Natural killer cell treated with Interleukin-12 subunit alpha and Interleukin-12 subunit beta and Interleukin-15 and Interleukin-18, amount 100 ng/mL, for 72 hours (primary cell): ENCODE results near the gene KCNE5. TPM values are rescaled to one million over a fixed set of nuclear protein-coding genes. Genes with fewer than 3 reads are reported as not detected.
"Not testable (repeated sequence)": the region's sequence is repeated elsewhere in the genome, so short reads cannot be mapped to it uniquely, and the experiment has no call there.

ENCODE experiments used
- ATAC-seq, 2 donors: fragments of 150-1000 bp; cut with Tn5 transposase in 1 of 2; sonication (Bioruptor Pico), chemical (Tn5 transposase) in 1 of 2; 2 replicates each; pipeline ENCODE4 v1.10.0; 2021
- DNase-seq: peaks from one replicate; pipeline ENCODE4 v3.0.0; 2022; ENCODE audit warnings: low spot score
- H3K27ac Mint-ChIP-seq, 2 donors: 1 replicate in 1 of 2; 2 replicates in 1 of 2; pipeline ENCODE4 v1.8.0; 2022; ENCODE audit warnings: mixed read lengths in 2 of 2, mild to moderate bottlenecking in 1 of 2, moderate library complexity in 1 of 2
- H3K27me3 Mint-ChIP-seq, 2 donors: 1 replicate in 1 of 2; 2 replicates in 1 of 2; pipeline ENCODE4 v1.8.0; 2022; ENCODE audit warnings: mixed read lengths in 2 of 2
- H3K36me3 Mint-ChIP-seq: one replicate; pipeline ENCODE4 v1.8.0; 2022; ENCODE audit warnings: mixed read lengths
- H3K4me1 Mint-ChIP-seq, 2 donors: 1 replicate in 1 of 2; 2 replicates in 1 of 2; pipeline ENCODE4 v1.8.0; 2022; ENCODE audit warnings: low read depth in 2 of 2, mixed read lengths in 2 of 2, mild to moderate bottlenecking in 1 of 2
- H3K4me3 Mint-ChIP-seq: one replicate; pipeline ENCODE4 v1.8.0; 2022; ENCODE audit warnings: mixed read lengths
- H3K9me3 Mint-ChIP-seq: 2 replicates; pipeline ENCODE4 v1.8.0; 2022; ENCODE audit warnings: mixed read lengths
- total RNA-seq, 2 donors: library from RNA; stranded (reverse); gene quantifications; one replicate each; pipeline ENCODE4 v1.2.3, GENCODE V29; 2022

KCNE5 gene
- total RNA-seq, 2 donors from 2014 or later: 0.83 to 1.1 TPM

DNA sequence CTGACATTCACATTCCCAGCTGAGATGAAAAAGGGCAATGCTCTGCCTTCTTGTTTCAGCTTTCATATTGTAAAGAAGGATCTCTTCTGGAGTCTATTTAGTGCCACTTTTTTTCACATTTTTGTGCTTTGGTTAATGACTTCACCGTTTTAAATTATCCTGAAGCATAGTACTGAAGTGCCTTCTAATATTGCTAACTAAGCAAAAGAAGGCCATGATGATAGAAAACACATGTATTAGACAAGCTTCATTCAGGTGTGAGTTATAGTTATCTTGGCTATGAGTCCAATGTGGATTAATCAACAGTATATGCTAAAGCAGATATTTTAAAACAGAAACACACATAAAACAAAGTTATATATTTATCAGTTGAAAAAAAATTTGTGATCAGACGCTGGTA lies 47.9 kb downstream of the KCNE5 start:
- Mint-ChIP-seq H3K4me1 (no peaks in the 10 kb centered on the region), H3K9me3 (no peaks in the 10 kb centered on the region), H3K4me3 (no peak overlapping the region), H3K27ac (no peak overlapping the region), H3K36me3 (no peaks in the 10 kb centered on the region), H3K27me3 (peaks cover 0 to 13% of the 10 kb centered on the region in 2 donors)
- DNase-seq (no peak), ATAC-seq (no peak)

DNA sequence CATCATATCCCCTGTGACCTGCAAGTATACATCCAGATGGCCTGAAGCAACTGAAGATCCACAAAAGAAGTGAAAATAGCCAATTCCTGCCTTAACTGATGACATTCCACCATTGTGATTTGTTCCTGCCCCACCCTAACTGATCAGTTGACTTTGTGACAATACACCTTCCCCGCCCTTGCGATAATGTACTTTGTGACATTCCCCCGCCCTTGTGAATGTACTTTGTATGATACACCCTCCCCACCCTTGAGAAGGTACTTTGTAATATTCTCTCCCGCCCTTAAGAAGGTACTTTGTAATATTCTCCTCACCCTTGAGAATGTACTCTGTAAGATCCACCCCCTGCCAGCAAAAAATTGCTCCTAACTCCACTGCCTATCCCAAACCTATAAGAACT lies 48.9 kb downstream of the KCNE5 start:
- ATAC-seq, H3K36me3 Mint-ChIP-seq, H3K4me3 Mint-ChIP-seq, H3K9me3 Mint-ChIP-seq, H3K27ac Mint-ChIP-seq, H3K27me3 Mint-ChIP-seq, H3K4me1 Mint-ChIP-seq, DNase-seq: not testable (repeated sequence)

Other genes starting within 250 kb of the KCNE5 start
- not detected for gene GUCY2F, start 143.1 kb downstream of the KCNE5 start, total RNA-seq
- gene NXT2, start 88.3 kb downstream of the KCNE5 start, total RNA-seq: 10 to 100 TPM in 1 of 2 donors, 1 to 10 TPM in 1; 7.0 to 11.1 TPM
- gene ACSL4, start 108.1 kb upstream of the KCNE5 start, total RNA-seq: 10 to 100 TPM; 60.2 to 79.4 TPM